GM20000 (cell line): Measurements from ENCODE around the gene FGF22.
"Not testable (repeated sequence)": the region's sequence is repeated elsewhere in the genome, so short reads cannot be mapped to it uniquely, and the experiment has no call there.

Experiments
- DNase-seq: peaks from one replicate; pipeline ENCODE4 v3.0.0; 2012; ENCODE audit warnings: low spot score
- TF ChIP-seq, protein P1 (sequence below): IDR thresholded peaks from 2 replicates; pipeline ENCODE4 v1.5.1; 2012; ENCODE audit warnings: mild to moderate bottlenecking, control low read depth; ENCODE audit errors: extremely low read depth, missing control alignments

FGF22 gene

DNA sequence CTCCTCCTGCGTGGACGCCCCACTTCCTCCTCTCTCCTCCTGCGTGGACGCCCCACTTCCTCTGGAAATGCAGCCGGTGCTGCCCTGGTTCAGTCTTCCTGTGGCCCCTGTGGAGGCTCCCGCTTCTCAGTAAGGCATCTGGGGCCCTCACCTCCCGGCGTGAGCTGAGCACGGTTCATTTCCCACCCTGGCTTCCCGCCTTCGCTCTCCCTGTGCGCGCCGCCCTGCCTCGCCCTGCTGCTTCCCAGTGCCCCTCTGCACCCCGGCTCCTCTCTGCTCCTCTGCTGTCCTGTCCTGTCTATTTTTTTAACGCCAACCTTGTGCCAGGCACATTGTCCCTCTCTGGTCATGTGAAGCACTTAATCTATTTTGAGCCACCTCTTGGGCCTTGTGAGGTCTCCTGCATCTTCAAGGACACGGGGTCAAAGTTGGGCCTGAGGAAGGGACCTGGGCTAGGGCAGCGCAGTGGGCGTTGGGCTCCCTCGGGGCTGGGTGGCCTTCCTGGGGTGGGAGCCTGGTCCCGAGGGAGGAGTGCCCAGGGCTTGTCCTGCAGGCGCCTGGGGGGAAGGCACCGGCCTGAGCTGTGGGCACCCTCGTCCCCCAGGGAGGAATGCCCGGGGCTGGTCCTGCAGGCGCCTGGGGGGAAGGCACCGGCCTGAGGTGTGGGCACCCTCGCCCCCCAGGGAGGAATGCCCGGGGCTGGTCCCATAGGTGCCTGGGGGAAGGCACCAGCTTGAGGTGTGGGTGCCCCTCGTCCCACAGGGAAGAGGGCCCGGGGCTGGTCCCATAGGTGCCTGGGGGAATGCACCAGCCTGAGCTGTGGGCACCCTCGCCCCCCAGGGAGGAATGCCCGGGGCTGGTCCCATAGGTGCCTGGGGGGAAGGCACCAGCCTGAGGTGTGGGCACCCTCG, 37.0 kb upstream of the FGF22 start:
- no peak for DNase-seq
- TF ChIP-seq, protein P1, sequence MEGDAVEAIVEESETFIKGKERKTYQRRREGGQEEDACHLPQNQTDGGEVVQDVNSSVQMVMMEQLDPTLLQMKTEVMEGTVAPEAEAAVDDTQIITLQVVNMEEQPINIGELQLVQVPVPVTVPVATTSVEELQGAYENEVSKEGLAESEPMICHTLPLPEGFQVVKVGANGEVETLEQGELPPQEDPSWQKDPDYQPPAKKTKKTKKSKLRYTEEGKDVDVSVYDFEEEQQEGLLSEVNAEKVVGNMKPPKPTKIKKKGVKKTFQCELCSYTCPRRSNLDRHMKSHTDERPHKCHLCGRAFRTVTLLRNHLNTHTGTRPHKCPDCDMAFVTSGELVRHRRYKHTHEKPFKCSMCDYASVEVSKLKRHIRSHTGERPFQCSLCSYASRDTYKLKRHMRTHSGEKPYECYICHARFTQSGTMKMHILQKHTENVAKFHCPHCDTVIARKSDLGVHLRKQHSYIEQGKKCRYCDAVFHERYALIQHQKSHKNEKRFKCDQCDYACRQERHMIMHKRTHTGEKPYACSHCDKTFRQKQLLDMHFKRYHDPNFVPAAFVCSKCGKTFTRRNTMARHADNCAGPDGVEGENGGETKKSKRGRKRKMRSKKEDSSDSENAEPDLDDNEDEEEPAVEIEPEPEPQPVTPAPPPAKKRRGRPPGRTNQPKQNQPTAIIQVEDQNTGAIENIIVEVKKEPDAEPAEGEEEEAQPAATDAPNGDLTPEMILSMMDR, result no peak

DNA sequence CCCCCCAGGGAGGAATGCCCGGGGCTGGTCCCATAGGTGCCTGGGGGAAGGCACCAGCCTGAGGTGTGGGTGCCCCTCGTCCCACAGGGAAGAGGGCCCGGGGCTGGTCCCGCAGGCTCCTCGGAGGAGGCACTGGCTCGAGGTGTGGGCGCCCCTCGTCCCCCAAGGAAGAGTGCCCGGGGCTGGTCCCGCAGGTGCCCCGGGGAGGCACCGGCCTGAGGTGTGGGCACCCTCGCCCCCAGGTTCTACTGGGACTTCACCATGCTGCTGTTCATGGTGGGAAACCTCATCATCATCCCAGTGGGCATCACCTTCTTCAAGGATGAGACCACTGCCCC, 36.4 kb upstream of the FGF22 start:
- not testable (repeated sequence) for DNase-seq

DNA sequence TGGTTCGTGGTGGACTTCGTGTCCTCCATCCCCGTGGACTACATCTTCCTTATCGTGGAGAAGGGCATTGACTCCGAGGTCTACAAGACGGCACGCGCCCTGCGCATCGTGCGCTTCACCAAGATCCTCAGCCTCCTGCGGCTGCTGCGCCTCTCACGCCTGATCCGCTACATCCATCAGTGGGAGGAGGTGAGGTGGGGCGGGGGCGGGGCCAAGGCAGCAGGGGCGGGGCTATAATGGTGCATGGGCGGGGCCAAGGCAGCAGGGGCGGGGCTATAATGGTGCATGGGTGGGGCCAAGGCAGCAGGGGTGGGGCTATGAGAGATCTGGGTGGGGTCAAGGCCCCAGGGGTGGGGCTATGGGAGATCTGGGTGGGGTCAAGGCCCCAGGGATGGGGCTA, 35.9 kb upstream of the FGF22 start:
- not testable (repeated sequence) for DNase-seq

DNA sequence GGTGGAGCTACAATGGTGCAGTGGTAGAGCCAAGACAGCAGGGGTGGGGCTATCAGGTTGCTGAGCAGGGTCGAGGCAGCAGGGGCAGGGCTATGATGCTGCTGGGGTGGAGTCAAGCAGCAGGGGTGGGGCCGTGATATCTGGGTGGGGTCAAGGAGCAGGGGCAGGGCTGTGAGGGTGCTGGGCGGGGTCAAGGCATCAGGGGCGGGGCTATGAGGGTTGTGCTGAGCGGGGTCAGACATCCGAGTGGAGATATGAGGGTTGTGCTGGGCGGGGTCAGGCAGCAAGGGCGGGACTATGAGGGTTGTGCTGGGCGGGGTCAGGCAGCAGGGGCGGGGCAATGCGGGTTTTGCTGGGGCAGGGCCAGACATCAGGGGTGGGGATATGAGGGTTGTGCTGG, 35.3 kb upstream of the FGF22 start:
- TF ChIP-seq, protein P1, result no peak
- no peak for DNase-seq

DNA sequence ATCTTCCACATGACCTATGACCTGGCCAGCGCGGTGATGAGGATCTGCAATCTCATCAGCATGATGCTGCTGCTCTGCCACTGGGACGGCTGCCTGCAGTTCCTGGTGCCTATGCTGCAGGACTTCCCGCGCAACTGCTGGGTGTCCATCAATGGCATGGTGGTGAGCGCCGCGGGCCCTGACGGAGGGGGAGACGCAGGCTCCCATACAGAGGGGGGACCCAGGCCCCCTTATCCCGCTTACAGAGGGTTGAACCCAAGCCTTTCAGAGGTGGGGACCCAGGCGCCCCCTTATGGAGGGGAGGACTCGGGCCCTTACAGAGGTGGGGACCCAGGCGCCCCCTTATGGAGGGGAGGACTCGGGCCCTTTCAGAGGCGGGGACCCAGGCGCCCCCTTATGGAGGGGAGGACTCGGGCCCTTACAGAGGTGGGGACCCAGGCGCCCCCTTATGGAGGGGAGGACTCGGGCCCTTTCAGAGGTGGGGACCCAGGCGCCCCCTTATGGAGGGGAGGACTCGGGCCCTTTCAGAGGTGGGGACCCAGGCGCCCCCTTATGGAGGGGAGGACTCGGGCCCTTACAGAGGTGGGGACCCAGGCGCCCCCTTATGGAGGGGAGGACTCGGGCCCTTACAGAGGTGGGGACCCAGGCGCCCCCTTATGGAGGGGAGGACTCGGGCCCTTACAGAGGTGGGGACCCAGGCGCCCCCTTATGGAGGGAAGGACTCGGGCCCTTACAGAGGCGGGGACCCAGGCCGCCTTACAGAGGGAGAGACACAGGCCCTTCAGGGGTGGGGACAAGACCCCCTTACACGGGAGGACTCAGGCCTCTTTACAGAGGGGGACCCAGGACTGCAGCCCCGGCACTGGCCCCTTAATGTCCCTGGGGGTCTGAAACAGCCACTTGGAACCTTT, 34.4 kb upstream of the FGF22 start:
- not testable (repeated sequence) for DNase-seq

DNA sequence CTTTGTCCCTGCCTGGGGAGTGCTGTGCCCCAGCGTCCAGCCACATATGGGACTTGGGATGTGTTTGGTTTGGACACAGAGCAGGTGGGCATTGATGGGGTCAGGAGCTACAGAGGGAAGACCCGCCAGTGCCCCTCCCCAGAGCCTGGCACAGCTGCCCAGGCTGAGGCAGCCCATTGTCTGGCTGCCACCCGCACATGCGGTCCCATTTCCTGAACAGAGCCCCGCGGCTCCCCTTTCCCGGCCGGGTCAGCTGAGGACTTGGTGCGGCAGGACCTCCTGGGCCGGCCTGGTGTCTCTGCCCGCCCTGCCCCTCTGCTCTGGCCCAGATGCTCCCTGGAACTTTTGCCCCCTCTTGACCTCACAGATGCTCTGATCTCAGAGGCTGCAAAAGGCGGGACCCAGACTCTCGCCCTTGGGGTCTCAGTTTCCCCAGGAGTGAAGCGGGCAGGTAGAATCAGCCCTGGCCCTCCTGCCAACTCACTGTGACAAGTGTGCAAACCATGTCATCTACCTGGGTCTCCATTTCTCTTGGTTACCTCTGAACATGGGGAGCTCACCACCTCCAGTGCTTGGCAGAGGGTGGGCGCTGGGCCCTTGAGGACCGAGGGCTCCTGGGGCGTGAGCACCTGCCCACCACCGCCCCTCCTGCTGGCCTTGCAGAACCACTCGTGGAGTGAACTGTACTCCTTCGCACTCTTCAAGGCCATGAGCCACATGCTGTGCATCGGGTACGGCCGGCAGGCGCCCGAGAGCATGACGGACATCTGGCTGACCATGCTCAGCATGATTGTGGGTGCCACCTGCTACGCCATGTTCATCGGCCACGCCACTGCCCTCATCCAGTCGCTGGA, 32.2 kb upstream of the FGF22 start:
- TF ChIP-seq, protein P1, result no peak
- DNase-seq, result no peak

DNA sequence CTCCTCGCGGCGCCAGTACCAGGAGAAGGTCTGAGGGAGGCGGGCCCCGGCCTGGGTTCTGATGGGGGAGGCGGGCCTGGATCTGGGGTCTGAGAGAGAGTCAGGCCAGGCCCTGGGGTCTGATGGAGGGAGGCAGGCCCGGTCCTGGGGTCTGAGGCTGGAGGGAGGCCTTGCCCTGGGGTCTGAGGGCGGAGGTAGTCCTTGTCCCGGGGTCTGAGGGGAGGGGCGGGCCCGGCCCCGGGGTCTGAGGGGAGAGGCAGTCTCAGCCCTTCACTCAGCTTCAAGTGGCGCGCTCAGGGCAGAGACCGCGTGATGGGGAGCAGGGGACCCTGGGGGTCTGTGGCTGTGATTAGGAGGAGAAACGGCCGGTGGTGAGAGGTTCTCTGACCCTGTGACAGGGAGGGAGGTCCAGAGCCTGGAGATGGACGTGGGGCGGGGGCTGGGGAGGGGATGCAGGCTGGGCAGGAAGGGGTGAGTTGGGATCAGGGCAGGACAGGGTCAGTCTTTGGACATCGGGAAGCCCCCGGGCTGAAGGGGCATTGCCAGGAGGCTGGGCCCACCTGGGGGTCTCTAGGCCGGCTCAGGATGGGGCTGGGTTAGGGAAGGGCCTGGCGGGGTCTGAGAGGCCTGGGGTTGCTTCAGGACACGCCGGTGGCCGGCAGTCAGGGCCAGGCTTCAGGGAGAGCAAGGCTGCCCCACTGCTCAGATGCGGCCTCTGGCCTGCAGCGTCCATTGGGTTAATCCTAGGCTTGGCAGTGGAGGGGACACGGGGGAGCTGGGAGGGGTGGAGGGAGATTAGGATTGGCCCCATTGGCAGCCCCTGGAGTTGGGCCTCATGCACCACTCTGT, 31.3 kb upstream of the FGF22 start:
- TF ChIP-seq, protein P1, result no peak

DNA sequence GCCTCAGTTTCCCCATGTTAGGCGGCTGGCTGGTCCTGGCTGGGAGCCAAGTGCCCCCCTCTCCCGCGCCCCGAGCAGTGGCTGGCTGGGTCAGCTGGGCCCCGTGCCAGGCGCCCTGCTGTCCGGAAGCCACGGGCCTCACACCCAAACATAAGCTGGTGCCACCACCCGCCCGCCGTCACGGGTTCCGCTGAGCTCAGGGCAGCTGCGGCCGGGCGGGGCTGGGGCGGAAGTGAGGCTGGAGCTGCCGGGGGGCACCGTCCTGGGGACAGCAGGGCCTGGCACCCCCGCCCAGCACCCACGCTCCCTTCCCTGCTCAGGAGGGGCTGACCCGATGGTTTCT, 30.7 kb upstream of the FGF22 start:
- DNase-seq, result no peak
- TF ChIP-seq, protein P1, result no peak

More for the DNA sequence above, 31.3 kb upstream of the FGF22 start:
- DNase-seq, result no peak
